Thyroid gland (tissue), 4 donors: ENCODE data around the gene RNASE12. TPM values are rescaled to one million over a fixed set of nuclear protein-coding genes. Genes with fewer than 3 reads are reported as not detected.
A peak's percentile ranks its signal among the peaks of the same experiment; 100 is the strongest.

Source experiments
- DNase-seq, 2 donors: peaks; one replicate each; pipeline ENCODE4 v3.0.0-alpha.2; 2019
- H3K27ac ChIP-seq, 3 donors: fragments of 200-600 bp; sonication (generic); 1 replicate in 2 of 3; 2 replicates in 1 of 3; pipeline ENCODE4 v1.5.1; 2016 to 2019; ENCODE audit warnings: mild to moderate bottlenecking in 1 of 3, moderate library complexity in 1 of 3
- H3K27me3 ChIP-seq: fragments of 200-600 bp; sonication (generic); one replicate; pipeline ENCODE4 v1.5.1; 2019
- H3K36me3 ChIP-seq, 2 donors: fragments of 200-600 bp; sonication (generic); one replicate each; pipeline ENCODE4 v1.5.1; 2016 to 2019
- H3K4me1 ChIP-seq, 2 donors: fragments of 200-600 bp; sonication (generic); one replicate each; pipeline ENCODE4 v1.5.1; 2017 to 2019
- H3K4me3 ChIP-seq, 3 donors: fragments of 200-600 bp; sonication (generic); replicated peaks in 1 of 3; 1 replicate in 2 of 3; 2 replicates in 1 of 3; pipeline ENCODE4 v1.5.1; 2016; ENCODE audit warnings: mild to moderate bottlenecking in 1 of 3
- H3K9me3 ChIP-seq: fragments of 200-600 bp; sonication (generic); one replicate; pipeline ENCODE4 v1.5.1; 2017
- CTCF ChIP-seq, 6 experiments: fragments of 200-600 bp in 3 of 6; fragments of 450-650 bp in 3 of 6; sonication (generic) in 3 of 6; IDR thresholded peaks; one replicate each; pipeline ENCODE4 v1.5.1; 2016 to 2019; ENCODE audit warnings: antibody characterized with exemption in 6 of 6, mild to moderate bottlenecking in 2 of 6, inconsistent platforms in 1 of 6, moderate library complexity in 1 of 6
- POLR2A ChIP-seq, 2 donors: fragments of 450-650 bp; IDR thresholded peaks; one replicate each; pipeline ENCODE4 v1.6.1; 2017; ENCODE audit warnings: antibody characterized with exemption in 2 of 2, mild to moderate bottlenecking in 2 of 2, moderate library complexity in 1 of 2
- WGBS, 2 donors: methylation state at CpG; one replicate each; pipeline ENCODE4 v1.1.5; 2017; 5-methylcytosine and 5-hydroxymethylcytosine counted together
- intact Hi-C: fragments of 100-400 bp; cut with DNase I; formaldehyde crosslinking; loops from one replicate; pipeline ENCODE4 v1.15.1; 2023
- total RNA-seq, 4 donors: library from RNA; depleted of rRNA; stranded (reverse); fragments of >200 nt; gene quantifications; one replicate each; pipeline ENCODE4 v1.2.3, GENCODE V29; 2016

RNASE12 gene
- total RNA-seq, 4 donors from 2014 or later, result not detected

GRCh38 chr14:20610002-20610765, 19.0 kb upstream of the RNASE12 start:
- TF ChIP-seq CTCF (IDR thresholded peaks at IDR 0.05) (no peak), POLR2A (IDR thresholded peaks at IDR 0.05) (no peak)
- 6 to 7% methylated on average over 27 of the region's 27 CpGs for WGBS, 2 donors
- H3K9me3 ChIP-seq, result no peaks in the 10 kb centered on the region
- DNase-seq, result peak; percentile 83 to 84
- no peaks in the 10 kb centered on the region for H3K36me3 ChIP-seq
- peak overlapping the region; percentile 37 to 84 (median 72) for H3K4me3 ChIP-seq
- no peaks in the 10 kb centered on the region for H3K4me1 ChIP-seq
- intact Hi-C loops, result loop anchor here (5.0 kb wide), 1 partner anchor 72 kb away; the partner anchor contains the start of gene RNASE4
- peak overlapping the region in 2 of 3 donors; percentile 84 to 88 for H3K27ac ChIP-seq
- H3K27me3 ChIP-seq, result no peaks in the 10 kb centered on the region

DNA sequence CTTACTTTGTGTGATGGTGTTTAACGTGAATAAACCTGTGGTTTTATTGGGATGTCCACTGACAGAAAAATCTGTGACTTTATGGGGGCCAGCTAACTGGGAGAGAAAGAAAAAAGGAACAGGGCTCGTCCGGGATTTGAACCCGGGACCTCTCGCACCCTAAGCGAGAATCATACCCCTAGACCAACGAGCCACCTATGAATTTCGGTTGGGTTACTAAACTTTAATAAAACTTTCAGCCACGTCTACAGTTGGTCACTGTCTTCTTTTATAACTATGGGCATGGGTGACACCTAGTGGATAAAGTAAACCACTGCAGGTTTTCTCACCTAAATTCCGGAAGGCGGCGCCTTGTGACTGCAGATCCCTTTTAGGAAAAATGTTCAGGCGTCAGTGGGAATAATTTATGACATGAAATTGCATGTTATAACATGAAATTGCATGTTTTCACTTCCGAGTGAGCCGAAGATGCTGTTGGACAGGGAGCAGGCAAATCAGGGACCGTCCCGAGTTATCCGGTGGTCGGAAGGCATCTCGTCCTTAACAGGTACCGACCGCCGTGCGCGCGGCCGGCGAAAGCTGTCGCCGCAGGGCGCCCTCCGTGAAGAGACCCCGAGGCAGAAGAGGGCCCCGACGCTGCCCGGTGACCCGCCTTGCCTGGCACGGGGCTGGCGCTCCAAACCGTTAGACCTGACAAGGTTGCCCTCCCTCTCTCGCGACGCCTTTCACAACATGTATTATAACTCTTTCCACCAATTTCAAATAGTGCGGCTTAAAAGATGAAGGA, 18.2 kb upstream of the RNASE12 start:
- TF ChIP-seq CTCF (IDR thresholded peaks at IDR 0.05) (peak; percentile 53 to 100 (median 92)), POLR2A (IDR thresholded peaks at IDR 0.05) (no peak)
- Histone ChIP-seq H3K4me1 (no peaks in the 10 kb centered on the region), H3K27me3 (no peaks in the 10 kb centered on the region), H3K4me3 (peak overlapping the region; percentile 37 to 84 (median 72)), H3K9me3 (no peaks in the 10 kb centered on the region), H3K36me3 (no peaks in the 10 kb centered on the region), H3K27ac (peak overlapping the region; percentile 29 to 88 (median 84))
- peak; percentile 71 to 72 for DNase-seq
- intact Hi-C loops, result loop anchor here (5.0 kb wide), 4 partner anchors 73 to 287 kb away; partner anchors contain the start of genes RNASE4 and TEP1
- 0 to 2% methylated on average over 34 to 39 of the region's 44 CpGs for WGBS, 2 donors

DNA sequence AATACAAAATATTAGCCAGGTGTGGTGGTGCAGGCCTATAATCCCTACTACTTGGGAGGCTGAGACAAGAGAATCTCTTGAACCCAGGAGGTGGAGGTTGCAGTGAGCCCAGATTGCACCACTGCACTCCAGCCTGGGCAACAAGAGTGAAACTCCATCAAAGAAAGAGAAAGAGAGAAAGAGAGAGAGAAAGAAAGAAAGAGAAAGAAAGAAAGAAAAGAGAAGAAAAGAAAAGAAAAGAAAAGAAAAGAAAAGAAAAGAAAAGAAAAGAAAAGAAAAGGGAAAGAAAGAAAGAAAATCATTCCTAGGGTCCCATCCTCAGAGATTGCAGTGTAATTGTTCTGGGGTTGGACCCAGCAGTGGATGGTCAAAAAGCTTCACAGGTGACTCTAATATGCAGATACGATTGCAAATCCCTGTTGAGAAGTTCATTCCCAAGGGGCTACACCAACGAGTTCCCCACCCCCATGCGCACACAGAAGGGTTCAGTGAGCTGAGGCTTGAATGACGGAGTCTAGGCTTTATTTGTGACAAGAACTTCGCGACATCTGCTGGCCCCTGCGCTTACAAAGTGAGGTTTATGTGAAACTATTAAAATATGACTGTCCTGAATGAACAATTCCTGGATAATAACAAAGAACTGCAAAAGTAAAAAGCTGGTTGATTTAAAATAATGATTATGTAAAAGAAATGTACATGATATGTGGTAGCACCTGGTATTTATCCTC, 17.4 kb upstream of the RNASE12 start:
- intact Hi-C loops, result loop anchor here (5.0 kb wide), 3 partner anchors 81 to 286 kb away; partner anchors contain the start of gene TEP1
- H3K4me1 ChIP-seq, result no peaks in the 10 kb centered on the region
- TF ChIP-seq POLR2A (IDR thresholded peaks at IDR 0.05) (no peak), CTCF (IDR thresholded peaks at IDR 0.05) (no peak)
- no peak for DNase-seq
- no peak overlapping the region for H3K4me3 ChIP-seq
- no peak overlapping the region for H3K27ac ChIP-seq
- no peaks in the 10 kb centered on the region for H3K9me3 ChIP-seq
- no peaks in the 10 kb centered on the region for H3K36me3 ChIP-seq
- 66 to 72% methylated on average over 7 of the region's 7 CpGs for WGBS, 2 donors
- H3K27me3 ChIP-seq, result no peaks in the 10 kb centered on the region

- intact Hi-C loops, result loop anchor here (5.0 kb wide), 3 partner anchors 80 to 285 kb away; partner anchors contain the start of gene TEP1
- TF ChIP-seq POLR2A (IDR thresholded peaks at IDR 0.05) (no peak), CTCF (IDR thresholded peaks at IDR 0.05) (no peak)
- Histone ChIP-seq H3K4me1 (no peaks in the 10 kb centered on the region), H3K27me3 (no peaks in the 10 kb centered on the region), H3K27ac (no peak overlapping the region), H3K9me3 (no peaks in the 10 kb centered on the region), H3K4me3 (no peak overlapping the region), H3K36me3 (no peaks in the 10 kb centered on the region)
- WGBS, 2 donors, result 59 to 71% methylated on average over 5 of the region's 5 CpGs
- DNase-seq, result no peak
Observed at GRCh38 chr14:20607617-20608016, 16.4 kb upstream of the RNASE12 start.
